IMR-90 (cell line): ENCODE measurements around the gene TCF7L1. TPM values are rescaled to one million over a fixed set of nuclear protein-coding genes. Genes with fewer than 3 reads are reported as not detected.

ENCODE experiments used
- ATAC-seq: fragments of 200-7000 bp; cut with Tn5 transposase; 2 replicates; pipeline ENCODE4 v1.9.1; 2020; ENCODE audit warnings: low read depth, mild to moderate bottlenecking, moderate library complexity
- BruUV-seq: library from RNA; stranded (reverse); fragments of 400-500 nt; replicated peaks from 2 replicates; lab custom pipeline; 2021; lab: Mats Ljungman, UMichigan
- CTCF ChIA-PET: fragments of 300-600 bp; formaldehyde crosslinking; extraction: SDS; loops from one replicate; lab custom pipeline; 2021; ENCODE audit warnings: antibody characterized with exemption; lab: Yijun Ruan, JAX
- POLR2A ChIA-PET: fragments of 300-600 bp; sonication (Branson Sonifier 250); formaldehyde crosslinking; loops from one replicate; lab custom pipeline; 2022; ENCODE audit warnings: antibody characterized with exemption; ENCODE audit not compliant: unreplicated experiment; lab: Charles Lee
- DNase-seq: peaks from one replicate; pipeline ENCODE4 v3.0.0; 2013
- H2AFZ ChIP-seq: replicated peaks from 2 replicates; pipeline ENCODE3; 2013; ENCODE audit warnings: low read length, mild to moderate bottlenecking; ENCODE audit not compliant: poor library complexity
- H2AK5ac ChIP-seq: 2 replicates; pipeline ENCODE4 v1.6.1; 2013; ENCODE audit warnings: low read depth, low read length, inconsistent platforms
- H2AK9ac ChIP-seq: replicated peaks from 2 replicates; pipeline ENCODE3; 2013; ENCODE audit warnings: mild to moderate bottlenecking, low read depth, low read length, moderate library complexity; ENCODE audit not compliant: poor library complexity
- H2BK120ac ChIP-seq: 2 replicates; pipeline ENCODE4 v1.6.1; 2013; ENCODE audit warnings: low read depth, low read length, inconsistent platforms
- H2BK15ac ChIP-seq: 3 replicates; pipeline ENCODE4 v1.6.1; 2013; ENCODE audit warnings: low read depth, low read length, inconsistent platforms
- H2BK20ac ChIP-seq: 2 replicates; pipeline ENCODE4 v1.6.1; 2013; ENCODE audit warnings: low read depth, mild to moderate bottlenecking, inconsistent platforms, low read length, moderate library complexity
- H2BK5ac ChIP-seq: 2 replicates; pipeline ENCODE4 v1.6.1; 2013; ENCODE audit warnings: mild to moderate bottlenecking, low read depth, low read length, inconsistent platforms; ENCODE audit not compliant: poor library complexity, severe bottlenecking
- H3K14ac ChIP-seq: replicated peaks from 2 replicates; pipeline ENCODE4 v1.6.1; 2013; ENCODE audit warnings: low read depth, low read length, inconsistent platforms
- H3K18ac ChIP-seq: 2 replicates; pipeline ENCODE4 v1.6.1; 2013; ENCODE audit warnings: low read depth, low read length, control low read depth
- H3K23ac ChIP-seq: 2 replicates; pipeline ENCODE4 v1.6.1; 2013; ENCODE audit warnings: low read depth, low read length, inconsistent platforms
- H3K27ac ChIP-seq: 2 replicates; pipeline ENCODE4 v1.5.1; 2013; ENCODE audit warnings: mild to moderate bottlenecking, control low read depth, low read length; ENCODE audit not compliant: insufficient read depth
- H3K27me3 ChIP-seq: 2 replicates; pipeline ENCODE4 v1.6.1; 2013; ENCODE audit warnings: low read length; ENCODE audit not compliant: control insufficient read depth, insufficient read depth
- H3K36me3 ChIP-seq: 2 replicates; pipeline ENCODE4 v1.6.1; 2013; ENCODE audit warnings: low read length, mixed read lengths; ENCODE audit not compliant: control insufficient read depth, insufficient read depth
- H3K4ac ChIP-seq: 2 replicates; pipeline ENCODE4 v1.6.1; 2013; ENCODE audit warnings: low read depth, low read length, inconsistent platforms
- H3K4me1 ChIP-seq: 2 replicates; pipeline ENCODE4 v1.6.1; 2013; ENCODE audit warnings: low read length, mixed read lengths; ENCODE audit not compliant: control insufficient read depth, insufficient read depth
- H3K4me2 ChIP-seq: 2 replicates; pipeline ENCODE4 v1.6.1; 2013; ENCODE audit warnings: low read depth, mild to moderate bottlenecking, control low read depth, low read length, moderate library complexity
- H3K4me3 ChIP-seq: 2 replicates; pipeline ENCODE4 v1.5.1; 2013; ENCODE audit warnings: low read depth, mild to moderate bottlenecking, control low read depth, low read length, moderate library complexity; ENCODE audit not compliant: insufficient read depth
- H3K56ac ChIP-seq: 2 replicates; pipeline ENCODE4 v1.6.1; 2013; ENCODE audit warnings: low read length, inconsistent platforms; ENCODE audit not compliant: insufficient read depth; ENCODE audit errors: extremely low read depth
- H3K79me1 ChIP-seq, 2 experiments: 2 replicates each; pipeline ENCODE4 v1.6.1; 2013; ENCODE audit warnings: low read length in 2 of 2, inconsistent platforms in 1 of 2, low read depth in 1 of 2
- H3K9ac ChIP-seq: 2 replicates; pipeline ENCODE4 v1.6.1; 2013; ENCODE audit warnings: low read depth, low read length, control low read depth
- H3K9me1 ChIP-seq: 2 replicates; pipeline ENCODE4 v1.6.1; 2013; ENCODE audit warnings: low read length, inconsistent platforms; ENCODE audit not compliant: insufficient read depth
- H3K9me3 ChIP-seq: 2 replicates; pipeline ENCODE4 v1.6.1; 2013; ENCODE audit warnings: low read length; ENCODE audit not compliant: control insufficient read depth, insufficient read depth
- H4K20me1 ChIP-seq: 2 replicates; pipeline ENCODE4 v1.6.1; 2013; ENCODE audit warnings: low read length, inconsistent platforms; ENCODE audit not compliant: insufficient read depth
- H4K5ac ChIP-seq: 2 replicates; pipeline ENCODE4 v1.6.1; 2013; ENCODE audit warnings: mild to moderate bottlenecking, low read depth, low read length, control low read depth
- H4K8ac ChIP-seq, 2 experiments: 2 replicates each; pipeline ENCODE4 v1.6.1; 2013; ENCODE audit warnings: low read depth in 2 of 2, low read length in 2 of 2, control low read depth in 1 of 2, inconsistent platforms in 1 of 2
- H4K91ac ChIP-seq: 2 replicates; pipeline ENCODE4 v1.6.1; 2013; ENCODE audit warnings: low read depth, low read length, inconsistent platforms; ENCODE audit not compliant: insufficient read depth
- BHLHE40 ChIP-seq: fragments of 150-350 bp; IDR thresholded peaks from 2 replicates; pipeline ENCODE4 v1.6.1; 2016; ENCODE audit warnings: mild to moderate bottlenecking, low read depth, low read length
- CEBPB ChIP-seq: IDR thresholded peaks from 2 replicates; pipeline ENCODE4 v1.6.1; 2012; ENCODE audit warnings: low read depth, low read length, improper control_type of control experiment
- CHD1 ChIP-seq: IDR thresholded peaks from 2 replicates; pipeline ENCODE4 v1.6.1; 2012; ENCODE audit warnings: low read depth, low read length, improper control_type of control experiment
- CTCF ChIP-seq: conservative IDR thresholded peaks from 2 replicates; pipeline ENCODE4 v1.5.1; 2012; ENCODE audit warnings: mild to moderate bottlenecking, low read depth, low read length, improper control_type of control experiment
- ELK1 ChIP-seq: fragments of 150-350 bp; IDR thresholded peaks from 2 replicates; pipeline ENCODE4 v1.6.1; 2016; ENCODE audit warnings: low read depth, mild to moderate bottlenecking, low read length, moderate library complexity, borderline replicate concordance
- MAFK ChIP-seq: IDR thresholded peaks from 2 replicates; pipeline ENCODE4 v1.6.1; 2012; ENCODE audit warnings: low read depth, low read length, improper control_type of control experiment
- MAZ ChIP-seq: IDR thresholded peaks from 2 replicates; pipeline ENCODE4 v1.6.1; 2012; ENCODE audit warnings: low read depth, mild to moderate bottlenecking, low read length, improper control_type of control experiment, moderate library complexity, borderline replicate concordance
- MXI1 ChIP-seq: IDR thresholded peaks from 2 replicates; pipeline ENCODE4 v1.6.1; 2012; ENCODE audit warnings: low read depth, mild to moderate bottlenecking, low read length, moderate library complexity, borderline replicate concordance
- POLR2A ChIP-seq: IDR thresholded peaks from 2 replicates; pipeline ENCODE4 v1.6.1; 2012; ENCODE audit warnings: mild to moderate bottlenecking, low read depth, low read length
- SMC3 ChIP-seq: fragments of 150-350 bp; IDR thresholded peaks from 2 replicates; pipeline ENCODE4 v1.6.1; 2016; ENCODE audit warnings: low read depth, mild to moderate bottlenecking, antibody characterized with exemption, low read length, moderate library complexity
- USF2 ChIP-seq: fragments of 150-350 bp; IDR thresholded peaks from 2 replicates; pipeline ENCODE4 v1.6.1; 2017; ENCODE audit warnings: mild to moderate bottlenecking, antibody characterized with exemption, low read length, low read depth
- WGBS, 2 experiments: methylation state at CpG; one replicate each; pipeline versions ENCODE4 v1.1.5 to v1.1.7; 2013; ENCODE audit warnings: missing lambda C conversion rate in 2 of 2; ENCODE audit not compliant: insufficient read length in 1 of 2; ENCODE audit errors: extremely low coverage in 2 of 2; 5-methylcytosine and 5-hydroxymethylcytosine counted together
- dilution Hi-C: fragments of 300-500 bp; cut with HindIII; formaldehyde crosslinking; loops from one replicate; pipeline ENCODE4 v1.14.3; 2018; ENCODE audit warnings: low sequenced_read_pairs; ENCODE audit not compliant: unreplicated experiment
- in situ Hi-C: fragments of 300-500 bp; cut with MboI; formaldehyde crosslinking; loops from 3 replicates; pipeline ENCODE4 v1.14.3; 2019; ENCODE audit warnings: low sequenced_read_pairs, inconsistent platforms, mixed read lengths
- intact Hi-C: fragments of 100-400 bp; cut with micrococcal nuclease; formaldehyde crosslinking; loops from 2 replicates; pipeline ENCODE4 v1.10.0; 2022
- polyA plus RNA-seq, 3 experiments: library from polyadenylated mRNA; depleted of rRNA; stranded (reverse); fragments of >200 nt; gene quantifications; 2 replicates each; pipeline ENCODE4 v1.2.3, GENCODE V29; 2012; ENCODE audit warnings: low replicate concordance in 1 of 3
- total RNA-seq: library from RNA; depleted of rRNA; stranded (reverse); fragments of >200 nt; gene quantifications from 2 replicates; pipeline ENCODE4 v1.2.3, GENCODE V29; 2012

The TCF7L1 gene
- total and polyA plus RNA-seq, 2 of the 4 experiments (the other 2 are of a cell fraction) = 0.72 to 11.1 TPM

- no peak for TF ChIP-seq BHLHE40
- no peak for TF ChIP-seq CHD1
- TF ChIP-seq USF2 = no peak
- TF ChIP-seq MXI1 = no peak
- no peak for TF ChIP-seq MAFK
- TF ChIP-seq ELK1 = no peak
- no peak for TF ChIP-seq SMC3
- TF ChIP-seq MAZ = no peak
- no peak for TF ChIP-seq CEBPB
- no peak for TF ChIP-seq CTCF
- TF ChIP-seq POLR2A = no peak
- H3K4me1 ChIP-seq = no peaks in the 10 kb centered on the region
- no peak overlapping the region for H3K18ac ChIP-seq
- DNase-seq (no peak), ATAC-seq (no peak)
- no peak overlapping the region for H3K23ac ChIP-seq
- no peak overlapping the region for H2BK120ac ChIP-seq
- no peak overlapping the region for H3K4me2 ChIP-seq
- H2AK9ac ChIP-seq = no peak overlapping the region
- no peak overlapping the region for H3K14ac ChIP-seq
- WGBS, 2 experiments = 43% methylated on average over 2 of the region's 2 CpGs; no CpG with 5 or more reads in 1 of the 2 experiments
- no peak overlapping the region for H3K9ac ChIP-seq
- H2AK5ac ChIP-seq = no peak overlapping the region
- no peak overlapping the region for H3K27ac ChIP-seq
- no peak overlapping the region for H2BK5ac ChIP-seq
- no peak overlapping the region for H4K5ac ChIP-seq
- no peak overlapping the region for H2AFZ ChIP-seq
- H2BK20ac ChIP-seq = no peak overlapping the region
- no peaks in the 10 kb centered on the region for H3K36me3 ChIP-seq
- BruUV-seq = no TSS peak
- in situ Hi-C loops = no loop called here
- no peaks in the 10 kb centered on the region for H3K9me3 ChIP-seq
- H4K20me1 ChIP-seq = no peaks in the 10 kb centered on the region
- H4K8ac ChIP-seq = no peak overlapping the region
- H3K79me1 ChIP-seq = no peaks in the 10 kb centered on the region
- H3K9me1 ChIP-seq = no peaks in the 10 kb centered on the region
- intact Hi-C loops = no loop called here
- no peak overlapping the region for H3K4me3 ChIP-seq
- no peak overlapping the region for H4K91ac ChIP-seq
- peaks cover 6% of the 10 kb centered on the region for H3K27me3 ChIP-seq
- H3K4ac ChIP-seq = no peak overlapping the region
- no peak overlapping the region for H2BK15ac ChIP-seq
- dilution Hi-C loops = no loop called here
- CTCF ChIA-PET = no interaction called here
- no peak overlapping the region for H3K56ac ChIP-seq
- POLR2A ChIA-PET = no interaction called here
Observed at GRCh38 chr2:85334928-85335327, 201.7 kb downstream of the TCF7L1 start.
